ENCODE results near the gene MBP. TPM values are rescaled to one million over a fixed set of nuclear protein-coding genes. Genes with fewer than 3 reads are reported as not detected.

The MBP gene
- total and polyA plus RNA-seq, 10 of the 15 experiments (the other 5 are each of a cell fraction or from before 2014, with no cell fraction given): 12.2 to 67.8 (median 42.1) TPM

DNA sequence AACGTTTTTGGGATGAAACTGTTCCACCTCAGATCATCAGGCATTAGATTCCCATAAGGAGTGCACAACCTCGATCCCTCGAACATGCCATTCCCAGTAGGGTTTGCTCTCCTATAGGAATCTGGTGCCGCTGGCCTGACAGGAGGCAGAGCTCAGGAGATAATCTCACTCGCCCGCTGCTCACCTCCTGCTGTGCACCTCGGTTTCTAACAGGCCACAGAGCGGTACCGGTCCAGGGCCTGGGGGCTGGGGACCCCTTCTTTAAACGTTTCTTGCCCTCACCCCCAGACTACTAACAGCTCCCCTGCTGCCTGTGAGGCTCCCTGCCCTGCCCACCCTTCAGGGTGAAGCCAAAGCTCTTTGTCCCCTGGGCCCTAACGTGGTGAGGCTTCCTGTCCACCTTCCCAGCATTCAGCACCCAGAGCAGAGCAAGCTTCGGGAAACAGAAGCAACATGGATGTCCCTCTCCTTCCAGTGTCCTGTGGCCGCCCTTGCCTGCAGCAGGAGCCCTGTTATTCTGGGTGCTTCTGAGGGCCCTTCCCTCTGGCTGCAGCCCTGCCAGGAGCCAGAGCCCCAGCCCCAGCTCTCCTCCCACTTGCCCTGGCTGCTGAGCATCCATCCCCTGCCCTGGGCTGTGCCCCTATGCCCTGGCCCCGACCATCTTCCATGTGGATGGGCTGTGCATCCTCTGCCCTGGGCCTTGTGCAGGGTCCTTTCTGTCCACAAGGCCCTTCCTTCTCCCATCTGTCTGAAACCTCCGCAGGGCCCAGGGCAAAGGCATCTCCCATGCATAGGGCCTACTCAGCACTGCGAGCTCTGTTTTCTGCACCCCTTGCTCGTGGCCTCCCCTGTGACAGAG lies 140.1 kb downstream of the MBP start (continued):
- TF ChIP-seq MYB (IDR thresholded peaks at IDR 0.05; ENCODE audit: borderline replicate concordance, low read depth, low read length) (no peak), EED (IDR thresholded peaks at IDR 0.05; ENCODE audit: low read depth) (no peak), CBX5 (IDR thresholded peaks at IDR 0.05; ENCODE audit: low read depth) (no peak), LARP7 (IDR thresholded peaks at IDR 0.05) (no peak), BHLHE40 (IDR thresholded peaks at IDR 0.05; ENCODE audit: borderline replicate concordance in 1 of 2, low read depth in 2 of 2, low read length in 1 of 2) (no peak)

DNA sequence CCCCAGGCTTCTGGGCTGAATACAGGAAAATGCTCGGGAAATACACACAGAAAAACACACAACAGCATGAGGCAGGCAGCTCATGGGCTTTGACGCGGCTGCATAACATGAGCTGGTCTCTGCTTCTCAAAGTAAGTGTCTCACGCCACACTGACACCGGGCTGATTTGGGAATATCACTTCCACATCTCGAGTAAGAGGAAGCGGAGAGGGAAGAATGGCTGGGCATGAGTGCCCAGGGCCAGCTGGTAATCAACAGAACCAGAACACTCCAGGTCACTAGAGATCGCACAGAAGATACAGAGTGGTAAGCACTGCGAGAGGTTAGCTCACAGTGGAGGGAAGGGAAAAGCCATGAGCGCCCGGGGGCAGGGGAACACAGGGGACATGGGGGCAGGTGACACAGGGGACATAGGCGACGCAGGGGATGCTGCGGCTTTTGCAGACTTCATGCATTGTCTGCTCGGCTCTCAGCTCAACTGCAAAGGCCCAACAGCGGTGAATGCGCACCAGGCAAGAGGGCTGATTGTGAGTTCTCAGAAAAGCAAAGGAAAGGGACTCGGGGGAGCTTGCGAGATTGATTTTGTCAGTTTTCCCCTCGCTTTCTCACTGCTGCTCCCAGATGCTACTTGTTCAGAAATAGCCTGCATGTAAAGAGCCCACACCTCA lies 141.4 kb downstream of the MBP start:
- FAIRE-seq (no peak), ATAC-seq (no peak), DNase-seq (ENCODE audit: low read depth, low spot score) (no peak)
- Histone ChIP-seq H3K4me2 (ENCODE audit: control insufficient read depth, insufficient read depth) (no peak overlapping the region), H3K9ac (ENCODE audit: control insufficient read depth, insufficient read depth, low read length) (no peak overlapping the region), H2AFZ (ENCODE audit: control insufficient read depth, low read depth, low read length) (no peak overlapping the region), H3K27ac (ENCODE audit: control insufficient read depth, insufficient read depth) (no peak overlapping the region), H3K4me3 (no peak overlapping the region), H3K36me3 (ENCODE audit: control insufficient read depth in 2 of 2, insufficient read depth in 2 of 2, low read length in 1 of 2) (no peaks in the 10 kb centered on the region), H3K27me3 (replicated peaks in 1 of 2; ENCODE audit: control insufficient read depth in 2 of 2, insufficient read depth in 2 of 2, low read length in 1 of 2) (no peaks in the 10 kb centered on the region), H4K20me1 (ENCODE audit: control insufficient read depth, insufficient read depth) (no peaks in the 10 kb centered on the region), H3K79me2 (ENCODE audit: control insufficient read depth, insufficient read depth, low read length) (no peaks in the 10 kb centered on the region), H3K9me3 (replicated peaks; ENCODE audit: control insufficient read depth, insufficient read depth, low read length) (no peaks in the 10 kb centered on the region), H3K4me1 (ENCODE audit: control insufficient read depth, insufficient read depth, low read length) (peaks cover 9% of the 10 kb centered on the region; the same call in 1 of the 2 replicates)
- 82% methylated on average over 20 of the region's 20 CpGs for WGBS (ENCODE audit: insufficient coverage, insufficient replicate concordance, low lambda C conversion rate, missing lambda C conversion rate)
- no TSS peak for BruUV-seq (replicated peaks)
- intact Hi-C loops (cut with micrococcal nuclease; ENCODE audit: unreplicated experiment) (no loop called here), in situ Hi-C loops (cut with MboI) (no loop called here)
- SMC1A ChIA-PET (ENCODE audit: uncharacterized antibody, unreplicated experiment): interaction anchor here (1.0 to 2.4 kb wide), 2 partner anchors 9 to 220 kb away, joined by 4 to 6 read pairs; no protein-coding TSS in a partner anchor
- POLR2A ChIA-PET: no interaction called here
- CTCF ChIA-PET: interaction anchor here (2.1 kb wide), 1 partner anchor 9 kb away, joined by 10 read pairs; no protein-coding TSS in a partner anchor
- RAD21 ChIA-PET (ENCODE audit: unreplicated experiment): interaction anchor here (1.1 to 2.2 kb wide), 3 partner anchors 9 to 221 kb away, joined by 4 to 8 read pairs (median 5); no protein-coding TSS in a partner anchor
- no peak for TF ChIP-seq EGR1 (IDR thresholded peaks at IDR 0.05; ENCODE audit: borderline replicate concordance in 1 of 2, low read depth in 2 of 2, low read length in 2 of 2)
- no peak for TF ChIP-seq TAF1 (IDR thresholded peaks at IDR 0.05; ENCODE audit: borderline replicate concordance, low read depth, low read length)
- no peak for TF ChIP-seq SRF (IDR thresholded peaks at IDR 0.05; ENCODE audit: low read depth in 2 of 2, low read length in 2 of 2)
- TF ChIP-seq, protein P1, sequence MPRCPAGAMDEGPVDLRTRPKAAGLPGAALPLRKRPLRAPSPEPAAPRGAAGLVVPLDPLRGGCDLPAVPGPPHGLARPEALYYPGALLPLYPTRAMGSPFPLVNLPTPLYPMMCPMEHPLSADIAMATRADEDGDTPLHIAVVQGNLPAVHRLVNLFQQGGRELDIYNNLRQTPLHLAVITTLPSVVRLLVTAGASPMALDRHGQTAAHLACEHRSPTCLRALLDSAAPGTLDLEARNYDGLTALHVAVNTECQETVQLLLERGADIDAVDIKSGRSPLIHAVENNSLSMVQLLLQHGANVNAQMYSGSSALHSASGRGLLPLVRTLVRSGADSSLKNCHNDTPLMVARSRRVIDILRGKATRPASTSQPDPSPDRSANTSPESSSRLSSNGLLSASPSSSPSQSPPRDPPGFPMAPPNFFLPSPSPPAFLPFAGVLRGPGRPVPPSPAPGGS (IDR thresholded peaks at IDR 0.05; ENCODE audit: borderline replicate concordance, insufficient read depth, low read depth, low read length, poor library complexity, severe bottlenecking): no peak
- no peak for TF ChIP-seq SMC3 (IDR thresholded peaks at IDR 0.05; ENCODE audit: borderline replicate concordance, low read length)
- TF ChIP-seq, protein P2, sequence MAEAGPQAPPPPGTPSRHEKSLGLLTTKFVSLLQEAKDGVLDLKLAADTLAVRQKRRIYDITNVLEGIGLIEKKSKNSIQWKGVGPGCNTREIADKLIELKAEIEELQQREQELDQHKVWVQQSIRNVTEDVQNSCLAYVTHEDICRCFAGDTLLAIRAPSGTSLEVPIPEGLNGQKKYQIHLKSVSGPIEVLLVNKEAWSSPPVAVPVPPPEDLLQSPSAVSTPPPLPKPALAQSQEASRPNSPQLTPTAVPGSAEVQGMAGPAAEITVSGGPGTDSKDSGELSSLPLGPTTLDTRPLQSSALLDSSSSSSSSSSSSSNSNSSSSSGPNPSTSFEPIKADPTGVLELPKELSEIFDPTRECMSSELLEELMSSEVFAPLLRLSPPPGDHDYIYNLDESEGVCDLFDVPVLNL (IDR thresholded peaks at IDR 0.05; ENCODE audit: low read depth, low read length): no peak
- no peak for TF ChIP-seq SUPT20H (IDR thresholded peaks at IDR 0.05; ENCODE audit: borderline replicate concordance, control insufficient read depth, low read depth, low read length)
- TF ChIP-seq RB1 (IDR thresholded peaks at IDR 0.05; ENCODE audit: borderline replicate concordance): no peak
- no peak for TF ChIP-seq BMI1 (IDR thresholded peaks at IDR 0.05; ENCODE audit: borderline replicate concordance)
- no peak for TF ChIP-seq RUNX3 (IDR thresholded peaks at IDR 0.05; ENCODE audit: low read length)
- no peak for TF ChIP-seq SMARCA5 (IDR thresholded peaks at IDR 0.05)
- no peak for TF ChIP-seq NR2C1 (IDR thresholded peaks at IDR 0.05)
- no peak for TF ChIP-seq PAX8 (IDR thresholded peaks at IDR 0.05)
- no peak for TF ChIP-seq FOXM1 (IDR thresholded peaks at IDR 0.05; ENCODE audit: low read depth, low read length)
- TF ChIP-seq ZZZ3 (IDR thresholded peaks at IDR 0.05; ENCODE audit: control insufficient read depth, insufficient read length, low read depth): no peak

All from GM12878 (cell line).